ENCODE data around the gene COX20. TPM values are rescaled to one million over a fixed set of nuclear protein-coding genes. Genes with fewer than 3 reads are reported as not detected.

COX20 gene
- total RNA-seq, 1 experiment from 2014 or later: 40.7 TPM

- TF ChIP-seq, protein P1, sequence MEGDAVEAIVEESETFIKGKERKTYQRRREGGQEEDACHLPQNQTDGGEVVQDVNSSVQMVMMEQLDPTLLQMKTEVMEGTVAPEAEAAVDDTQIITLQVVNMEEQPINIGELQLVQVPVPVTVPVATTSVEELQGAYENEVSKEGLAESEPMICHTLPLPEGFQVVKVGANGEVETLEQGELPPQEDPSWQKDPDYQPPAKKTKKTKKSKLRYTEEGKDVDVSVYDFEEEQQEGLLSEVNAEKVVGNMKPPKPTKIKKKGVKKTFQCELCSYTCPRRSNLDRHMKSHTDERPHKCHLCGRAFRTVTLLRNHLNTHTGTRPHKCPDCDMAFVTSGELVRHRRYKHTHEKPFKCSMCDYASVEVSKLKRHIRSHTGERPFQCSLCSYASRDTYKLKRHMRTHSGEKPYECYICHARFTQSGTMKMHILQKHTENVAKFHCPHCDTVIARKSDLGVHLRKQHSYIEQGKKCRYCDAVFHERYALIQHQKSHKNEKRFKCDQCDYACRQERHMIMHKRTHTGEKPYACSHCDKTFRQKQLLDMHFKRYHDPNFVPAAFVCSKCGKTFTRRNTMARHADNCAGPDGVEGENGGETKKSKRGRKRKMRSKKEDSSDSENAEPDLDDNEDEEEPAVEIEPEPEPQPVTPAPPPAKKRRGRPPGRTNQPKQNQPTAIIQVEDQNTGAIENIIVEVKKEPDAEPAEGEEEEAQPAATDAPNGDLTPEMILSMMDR (conservative IDR thresholded peaks at IDR 0.05): no peak
- no peak for TF ChIP-seq EZH2 (IDR thresholded peaks at IDR 0.05; ENCODE audit: low read depth)
- no peaks in the 10 kb centered on the region for H3K9me3 ChIP-seq (ENCODE audit: insufficient read depth, low read depth)
- CTCF ChIA-PET: no interaction called here
- intact Hi-C loops (cut with micrococcal nuclease; ENCODE audit: unreplicated experiment): no loop called here
- H3K27me3 ChIP-seq (ENCODE audit: insufficient read depth, low read depth): no peaks in the 10 kb centered on the region
- no peak overlapping the region for H3K4me3 ChIP-seq
- no peak overlapping the region for H3K4me2 ChIP-seq
- H3F3A ChIP-seq (ENCODE audit: insufficient read depth, low read depth): peaks cover 88% of the 10 kb centered on the region
- peaks cover 41% of the 10 kb centered on the region for H3K79me2 ChIP-seq (ENCODE audit: low read depth)
- DNase-seq: no peak
- no peaks in the 10 kb centered on the region for H3K4me1 ChIP-seq (replicated peaks; ENCODE audit: insufficient read depth)
- no peaks in the 10 kb centered on the region for H3K9me2 ChIP-seq (ENCODE audit: insufficient read depth)
- peaks cover 69% of the 10 kb centered on the region for H3K36me3 ChIP-seq (ENCODE audit: low read depth)
- H3K27ac ChIP-seq: no peak overlapping the region
- no peak overlapping the region for H2AFZ ChIP-seq
- POLR2A ChIA-PET (ENCODE audit: unreplicated experiment): interaction anchor here (0.6 to 0.7 kb wide), 2 partner anchors 9 to 11 kb away, joined by 4 to 6 read pairs; no protein-coding TSS in a partner anchor
- BruUV-seq (replicated peaks): no TSS peak
- H4K20me1 ChIP-seq (ENCODE audit: insufficient read depth): peaks cover 44% of the 10 kb centered on the region
Measured at GRCh38 chr1:244850099-244850852, 14.8 kb downstream of the COX20 start.

DNA sequence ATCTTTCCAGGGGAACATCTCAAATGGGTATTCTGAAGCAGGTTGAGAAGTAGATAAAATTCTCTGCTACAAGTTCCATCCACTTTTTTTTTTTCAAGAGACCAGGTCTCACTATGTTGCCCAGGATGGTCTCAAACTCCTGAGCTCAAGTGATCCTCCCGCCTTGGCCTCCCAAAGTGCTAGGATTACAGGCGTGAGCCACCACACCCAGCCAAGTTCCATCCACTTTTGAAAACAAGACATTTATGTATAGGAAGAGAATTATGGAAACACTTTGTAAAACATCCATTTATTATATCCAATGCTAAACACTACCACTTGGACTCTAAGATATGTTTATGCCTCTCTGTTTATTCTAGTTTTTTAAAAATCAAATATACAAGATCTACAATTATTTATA lies 15.4 kb downstream of the COX20 start:
- H3K4me3 ChIP-seq: no peak overlapping the region
- no peaks in the 10 kb centered on the region for H3K9me3 ChIP-seq (ENCODE audit: insufficient read depth, low read depth)
- H3K79me2 ChIP-seq (ENCODE audit: low read depth): peaks cover 46% of the 10 kb centered on the region
- TF ChIP-seq, protein P1 (conservative IDR thresholded peaks at IDR 0.05): no peak
- TF ChIP-seq EZH2 (IDR thresholded peaks at IDR 0.05; ENCODE audit: low read depth): no peak
- H2AFZ ChIP-seq: no peak overlapping the region
- no peaks in the 10 kb centered on the region for H3K4me1 ChIP-seq (replicated peaks; ENCODE audit: insufficient read depth)
- CTCF ChIA-PET: no interaction called here
- H3K27ac ChIP-seq: no peak overlapping the region
- POLR2A ChIA-PET (ENCODE audit: unreplicated experiment): interaction anchor here (0.5 to 0.7 kb wide), 2 partner anchors 9 to 13 kb away, joined by 3 to 6 read pairs; partner anchors contain the start of gene HNRNPU
- no peak overlapping the region for H3K4me2 ChIP-seq
- no TSS peak for BruUV-seq (replicated peaks)
- no peaks in the 10 kb centered on the region for H3K9me2 ChIP-seq (ENCODE audit: insufficient read depth)
- peaks cover 89% of the 10 kb centered on the region for H3F3A ChIP-seq (ENCODE audit: insufficient read depth, low read depth)
- no peaks in the 10 kb centered on the region for H3K27me3 ChIP-seq (ENCODE audit: insufficient read depth, low read depth)
- H4K20me1 ChIP-seq (ENCODE audit: insufficient read depth): peaks cover 50% of the 10 kb centered on the region
- intact Hi-C loops (cut with micrococcal nuclease; ENCODE audit: unreplicated experiment): no loop called here
- no peak for DNase-seq
- H3K36me3 ChIP-seq (ENCODE audit: low read depth): peaks cover 69% of the 10 kb centered on the region

GRCh38 chr1:244851546-244852231 lies 16.2 kb downstream of the COX20 start:
- CTCF ChIA-PET: no interaction called here
- TF ChIP-seq EZH2 (IDR thresholded peaks at IDR 0.05; ENCODE audit: low read depth): no peak
- TF ChIP-seq, protein P1 (conservative IDR thresholded peaks at IDR 0.05): no peak
- Histone ChIP-seq H3K9me3 (ENCODE audit: insufficient read depth, low read depth) (no peaks in the 10 kb centered on the region), H2AFZ (no peak overlapping the region), H3K27ac (no peak overlapping the region), H3K9me2 (ENCODE audit: insufficient read depth) (no peaks in the 10 kb centered on the region), H3F3A (ENCODE audit: insufficient read depth, low read depth) (peaks cover 90% of the 10 kb centered on the region), H3K4me2 (no peak overlapping the region), H3K4me3 (no peak overlapping the region), H3K36me3 (ENCODE audit: low read depth) (peaks cover 76% of the 10 kb centered on the region), H4K20me1 (ENCODE audit: insufficient read depth) (peaks cover 58% of the 10 kb centered on the region), H3K27me3 (ENCODE audit: insufficient read depth, low read depth) (no peaks in the 10 kb centered on the region), H3K4me1 (replicated peaks; ENCODE audit: insufficient read depth) (no peaks in the 10 kb centered on the region), H3K79me2 (ENCODE audit: low read depth) (peaks cover 54% of the 10 kb centered on the region)
- intact Hi-C loops (cut with micrococcal nuclease; ENCODE audit: unreplicated experiment): no loop called here
- BruUV-seq (replicated peaks): no TSS peak
- DNase-seq: no peak
- POLR2A ChIA-PET (ENCODE audit: unreplicated experiment): interaction anchor here (0.5 to 0.7 kb wide), 2 partner anchors 13 to 205 kb away, joined by 3 to 6 read pairs; partner anchors contain the start of gene HNRNPU

All from PC-9 (cell line).